Lower leg skin (tissue), 3 donors: ENCODE data around the gene SIGMAR1.

Experiments used
- CTCF ChIP-seq, 3 donors: fragments of 450-650 bp; IDR thresholded peaks; one replicate each; pipeline ENCODE4 v1.5.1; 2016; ENCODE audit warnings: antibody characterized with exemption in 3 of 3, mild to moderate bottlenecking in 3 of 3, moderate library complexity in 2 of 3
- POLR2A ChIP-seq, 2 donors: fragments of 450-650 bp; IDR thresholded peaks; one replicate each; pipeline ENCODE4 v1.6.1; 2016 to 2017; ENCODE audit warnings: antibody characterized with exemption in 2 of 2, mild to moderate bottlenecking in 1 of 2, moderate library complexity in 1 of 2

GRCh38 chr9:34629491-34629808 is 8.1 kb downstream of the SIGMAR1 start:
- TF ChIP-seq CTCF (IDR thresholded peaks at IDR 0.05) (no peak), POLR2A (IDR thresholded peaks at IDR 0.05) (no peak)
